ENCODE data around the gene PPIE. TPM values are rescaled to one million over a fixed set of nuclear protein-coding genes. Genes with fewer than 3 reads are reported as not detected.
"Not testable (repeated sequence)": the region's sequence is repeated elsewhere in the genome, so short reads cannot be mapped to it uniquely, and the experiment has no call there.

PPIE gene
- total and polyA plus RNA-seq, 3 donors from 2014 or later, result 71.5 to 109 (median 82.8) TPM

DNA sequence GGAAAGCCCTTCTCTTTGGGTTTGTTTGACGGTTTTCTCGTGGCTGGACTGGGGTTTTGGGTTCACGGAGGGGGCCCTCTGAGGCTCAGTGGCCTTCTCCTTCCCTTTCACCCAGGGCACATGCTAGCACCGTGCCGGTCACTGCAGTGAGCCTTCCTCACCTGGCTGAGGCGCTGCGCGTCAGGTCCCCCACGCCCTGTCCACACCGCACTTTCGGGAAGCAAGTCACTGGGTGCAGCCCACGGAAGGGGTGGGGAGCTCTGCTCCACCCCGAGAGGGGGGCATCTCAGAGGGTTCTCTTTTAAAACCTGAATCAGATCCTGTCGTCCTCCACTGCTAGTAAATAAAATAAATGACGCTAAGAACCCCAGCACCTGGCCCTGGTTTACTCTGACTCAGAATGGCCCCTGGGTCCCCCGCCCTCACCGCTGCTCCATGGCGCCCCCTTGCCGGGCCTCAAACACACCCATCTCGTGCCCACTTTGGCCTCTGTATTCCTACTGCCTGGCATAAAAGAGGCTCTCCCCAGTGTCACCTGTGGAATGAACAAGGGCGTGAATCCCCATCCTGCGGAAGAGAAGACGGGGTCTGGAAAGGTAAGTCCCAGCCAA is 34.8 kb downstream of the PPIE start:
- H3K9me3 ChIP-seq; H3K4me1 ChIP-seq; H3K4me3 ChIP-seq; DNase-seq; intact Hi-C loops (cut with DNase I; ENCODE audit: low total_unique reads); H3K27me3 ChIP-seq; H3K27ac ChIP-seq; H3K36me3 ChIP-seq (ENCODE audit: low read depth, missing control alignments): not testable (repeated sequence)
- no CpG with 5 or more reads among the region's 23 CpGs for whole genome bisulfite sequencing, 2 donors

- H3K36me3 ChIP-seq (ENCODE audit: low read depth, missing control alignments); H3K4me3 ChIP-seq; DNase-seq; H3K27ac ChIP-seq; intact Hi-C loops (cut with DNase I; ENCODE audit: low total_unique reads); H3K27me3 ChIP-seq; H3K4me1 ChIP-seq; H3K9me3 ChIP-seq: not testable (repeated sequence)
- WGBS, 2 donors, result 85 to 100% methylated on average over 1 to 11 of the region's 11 CpGs
These were observed 36.5 kb downstream of the PPIE start for GRCh38 chr1:39775141-39775540.

- 79 to 87% methylated on average over 9 to 12 of the region's 20 CpGs for WGBS, 2 donors
- intact Hi-C loops (cut with DNase I; ENCODE audit: low total_unique reads); H3K4me3 ChIP-seq; H3K9me3 ChIP-seq; DNase-seq; H3K27ac ChIP-seq; H3K36me3 ChIP-seq (ENCODE audit: low read depth, missing control alignments); H3K27me3 ChIP-seq; H3K4me1 ChIP-seq: not testable (repeated sequence)
These were observed 37.2 kb downstream of the PPIE start for GRCh38 chr1:39775676-39776399.

DNA sequence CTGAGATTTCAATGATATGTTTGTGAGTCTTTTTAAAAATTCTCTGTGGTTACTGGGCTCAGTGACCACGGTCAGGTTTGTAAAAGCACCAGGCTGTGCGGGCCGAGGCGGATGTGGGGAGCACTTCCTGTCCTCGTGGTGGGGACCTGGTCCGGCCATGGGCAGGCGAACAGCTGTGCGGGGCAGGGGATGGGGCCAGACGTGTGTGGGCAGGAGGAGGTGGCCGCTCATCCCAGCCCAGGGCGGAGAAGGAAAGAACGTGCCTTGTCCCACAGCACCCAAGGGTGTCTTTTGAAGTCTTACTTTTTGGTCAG is 37.7 kb downstream of the PPIE start:
- no peak for DNase-seq
- H3K36me3 ChIP-seq (ENCODE audit: low read depth, missing control alignments), result no peaks in the 10 kb centered on the region
- intact Hi-C loops (cut with DNase I; ENCODE audit: low total_unique reads), result no loop called here
- 81 to 92% methylated on average over 12 of the region's 12 CpGs for WGBS, 2 donors
- H3K4me1 ChIP-seq, result no peaks in the 10 kb centered on the region
- TF ChIP-seq POLR2A (IDR thresholded peaks at IDR 0.05), result no peak
- no peak for TF ChIP-seq CTCF (IDR thresholded peaks at IDR 0.05)
- H3K27me3 ChIP-seq, result no peaks in the 10 kb centered on the region
- no peaks in the 10 kb centered on the region for H3K9me3 ChIP-seq
- H3K4me3 ChIP-seq, result no peak overlapping the region
- no peak overlapping the region for H3K27ac ChIP-seq

- WGBS, 2 donors, result 86 to 92% methylated on average over 4 of the region's 4 CpGs
- Histone ChIP-seq H3K9me3 (no peaks in the 10 kb centered on the region), H3K27me3 (no peaks in the 10 kb centered on the region), H3K27ac (no peak overlapping the region), H3K4me3 (no peak overlapping the region), H3K36me3 (ENCODE audit: low read depth, missing control alignments) (no peaks in the 10 kb centered on the region), H3K4me1 (no peaks in the 10 kb centered on the region)
- intact Hi-C loops (cut with DNase I; ENCODE audit: low total_unique reads), result no loop called here
- TF ChIP-seq CTCF (IDR thresholded peaks at IDR 0.05), result no peak
- TF ChIP-seq POLR2A (IDR thresholded peaks at IDR 0.05), result no peak
- no peak for DNase-seq
These were observed 38.2 kb downstream of the PPIE start for GRCh38 chr1:39776886-39777285.

DNA sequence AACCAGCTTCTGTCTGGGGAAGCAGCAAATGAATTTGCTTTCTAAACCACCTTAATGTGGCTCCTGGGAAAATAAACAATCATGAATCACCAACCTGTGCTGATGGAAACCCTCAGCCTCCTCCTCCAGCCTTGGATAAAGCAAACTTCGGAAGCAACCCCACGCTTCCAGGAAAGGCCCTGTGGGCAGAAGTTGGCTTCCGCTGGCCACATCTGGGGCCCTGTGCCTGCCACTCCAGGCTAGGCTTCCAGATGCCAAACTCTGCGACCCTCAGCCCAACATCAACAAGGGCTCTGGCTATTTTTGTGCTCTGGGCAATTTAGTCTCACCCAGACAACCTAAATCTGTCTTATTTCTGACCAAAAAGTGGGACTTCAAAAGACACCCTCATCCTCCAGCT is 38.6 kb downstream of the PPIE start:
- no peak overlapping the region for H3K4me3 ChIP-seq
- H3K27me3 ChIP-seq, result no peaks in the 10 kb centered on the region
- DNase-seq, result no peak
- H3K27ac ChIP-seq, result no peak overlapping the region
- WGBS, 2 donors, result 87 to 92% methylated on average over 2 to 4 of the region's 4 CpGs
- H3K36me3 ChIP-seq (ENCODE audit: low read depth, missing control alignments), result no peaks in the 10 kb centered on the region
- no peak for TF ChIP-seq POLR2A (IDR thresholded peaks at IDR 0.05)
- no peak for TF ChIP-seq CTCF (IDR thresholded peaks at IDR 0.05)
- intact Hi-C loops (cut with DNase I; ENCODE audit: low total_unique reads), result no loop called here
- H3K4me1 ChIP-seq, result no peaks in the 10 kb centered on the region
- no peaks in the 10 kb centered on the region for H3K9me3 ChIP-seq

DNA sequence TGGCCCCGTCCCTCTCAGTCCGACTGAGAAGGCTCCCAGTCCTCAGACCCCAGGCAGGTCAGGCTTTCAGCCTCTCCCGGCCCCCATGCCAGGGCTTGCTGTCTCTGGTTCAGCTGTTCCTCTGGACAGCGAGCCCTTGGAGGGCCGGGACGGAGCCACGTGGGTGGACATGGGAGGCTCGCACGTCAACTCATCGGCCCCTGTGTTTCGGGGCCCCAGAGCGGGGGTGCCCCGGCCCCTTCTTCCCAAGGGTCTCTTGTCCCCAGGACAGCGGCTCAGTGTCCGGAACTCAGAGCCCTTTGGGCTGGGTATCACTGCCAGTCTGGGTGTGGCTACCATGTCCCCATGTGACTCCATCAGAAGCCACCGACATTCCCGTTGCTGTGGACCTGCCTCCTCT is 39.2 kb downstream of the PPIE start:
- DNase-seq; H3K27ac ChIP-seq; H3K9me3 ChIP-seq; H3K27me3 ChIP-seq; intact Hi-C loops (cut with DNase I; ENCODE audit: low total_unique reads); H3K4me3 ChIP-seq; H3K4me1 ChIP-seq; H3K36me3 ChIP-seq (ENCODE audit: low read depth, missing control alignments): not testable (repeated sequence)
- WGBS, 2 donors, result 98 to 100% methylated on average over 1 to 10 of the region's 17 CpGs

DNA sequence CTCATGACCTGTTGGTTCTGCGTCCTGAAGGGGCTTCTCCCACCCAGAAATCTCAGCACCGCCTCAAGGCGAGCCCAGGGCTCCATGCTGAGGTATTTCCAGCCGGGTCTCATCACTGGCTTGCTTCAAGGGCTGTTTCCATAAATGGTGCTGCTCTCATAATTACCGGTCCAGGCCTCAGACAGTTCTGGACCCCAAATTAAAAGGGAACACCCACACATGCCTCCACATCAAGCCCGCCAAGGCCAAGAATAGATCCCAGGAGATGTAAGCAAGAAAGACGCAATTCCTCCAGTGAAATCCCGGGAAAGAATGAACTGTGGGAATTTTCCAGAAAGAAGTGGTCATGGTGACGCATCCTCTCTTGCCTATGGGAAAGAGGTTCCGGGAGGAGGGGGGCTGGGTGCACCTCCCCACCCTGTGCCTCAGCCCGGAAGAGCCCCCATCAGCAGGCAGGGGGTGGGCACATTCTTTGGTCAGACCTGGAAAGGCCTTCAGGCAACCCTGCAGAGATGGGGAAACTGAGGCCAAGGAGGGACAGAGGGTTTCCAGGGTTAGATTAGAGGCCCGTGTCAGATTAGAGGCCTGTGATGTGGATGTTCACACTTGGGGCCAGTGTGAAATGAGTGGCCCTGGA is 39.9 kb downstream of the PPIE start:
- 83 to 85% methylated on average over 8 to 10 of the region's 12 CpGs for WGBS, 2 donors
- H3K27me3 ChIP-seq; H3K27ac ChIP-seq; H3K9me3 ChIP-seq; intact Hi-C loops (cut with DNase I; ENCODE audit: low total_unique reads); H3K4me1 ChIP-seq; H3K4me3 ChIP-seq; DNase-seq; H3K36me3 ChIP-seq (ENCODE audit: low read depth, missing control alignments): not testable (repeated sequence)
